HG03571 (cell line): ENCODE measurements around the gene PHLDA1.

ENCODE experiments used
- ATAC-seq: cut with Tn5 transposase; IDR thresholded peaks from one replicate; pipeline ENCODE4 v1.9.1; 2021; ENCODE audit not compliant: unreplicated experiment

The PHLDA1 gene

GRCh38 chr12:76020281-76020680, 11.3 kb downstream of the PHLDA1 start:
- ATAC-seq = no peak

GRCh38 chr12:76018672-76019071, 12.9 kb downstream of the PHLDA1 start:
- no peak for ATAC-seq

GRCh38 chr12:76018111-76018510, 13.5 kb downstream of the PHLDA1 start:
- ATAC-seq = no peak

- ATAC-seq = no peak
These were observed 17.6 kb downstream of the PHLDA1 start for GRCh38 chr12:76014007-76014406.

GRCh38 chr12:76013603-76014002, 18.0 kb downstream of the PHLDA1 start:
- no peak for ATAC-seq

- no peak for ATAC-seq
These were observed 18.9 kb downstream of the PHLDA1 start for GRCh38 chr12:76012644-76013043.

GRCh38 chr12:76010732-76011458, 20.7 kb downstream of the PHLDA1 start:
- ATAC-seq = no peak

- ATAC-seq = no peak
These were observed 23.1 kb downstream of the PHLDA1 start for GRCh38 chr12:76008428-76008827.

- ATAC-seq = no peak
These were observed 23.9 kb downstream of the PHLDA1 start for GRCh38 chr12:76007640-76008039.

GRCh38 chr12:76006028-76006925, 25.3 kb downstream of the PHLDA1 start:
- ATAC-seq = no peak

GRCh38 chr12:76003355-76003638, 28.3 kb downstream of the PHLDA1 start:
- no peak for ATAC-seq

- ATAC-seq = no peak
These were observed 28.8 kb downstream of the PHLDA1 start for GRCh38 chr12:76002598-76003354.

- no peak for ATAC-seq
These were observed 33.1 kb downstream of the PHLDA1 start for GRCh38 chr12:75998292-75999063.

GRCh38 chr12:75997658-75998057, 33.9 kb downstream of the PHLDA1 start:
- ATAC-seq = no peak

GRCh38 chr12:75996861-75997447, 34.6 kb downstream of the PHLDA1 start:
- ATAC-seq = no peak

- ATAC-seq = no peak
These were observed 35.9 kb downstream of the PHLDA1 start for GRCh38 chr12:75995691-75996090.

GRCh38 chr12:75994069-75994740, 37.4 kb downstream of the PHLDA1 start:
- no peak for ATAC-seq

- ATAC-seq = no peak
These were observed 39.8 kb downstream of the PHLDA1 start for GRCh38 chr12:75991753-75992152.

- ATAC-seq = no peak
These were observed 41.2 kb downstream of the PHLDA1 start for GRCh38 chr12:75990189-75990912.
